Heart right ventricle (tissue), 16 donors: ENCODE measurements around the gene ATG4B. TPM values are rescaled to one million over a fixed set of nuclear protein-coding genes. Genes with fewer than 3 reads are reported as not detected.
"Not testable (repeated sequence)": the region's sequence is repeated elsewhere in the genome, so short reads cannot be mapped to it uniquely, and the experiment has no call there.

Source experiments
- ATAC-seq, 8 donors: fragments of 200-7000 bp; cut with Tn5 transposase; one replicate each; pipeline ENCODE4 v1.9.1; 2020; ENCODE audit warnings: mild to moderate bottlenecking in 8 of 8, moderate library complexity in 8 of 8, moderate number of reproducible peaks in 1 of 8
- DNase-seq, 2 donors: peaks; one replicate each; pipeline ENCODE4 v3.0.0-alpha.2; 2020
- H3K27ac ChIP-seq, 10 donors: fragments of 200-600 bp; sonication (generic) in 2 of 10; one replicate each; pipeline versions ENCODE4 v1.5.0 to v1.8.0; 2020 to 2022; ENCODE audit warnings: mild to moderate bottlenecking in 3 of 10
- H3K27me3 ChIP-seq, 7 donors: fragments of 200-600 bp; one replicate each; pipeline ENCODE4 v1.8.0; 2021 to 2022; ENCODE audit warnings: mild to moderate bottlenecking in 2 of 7
- H3K36me3 ChIP-seq, 9 donors: fragments of 200-600 bp; sonication (generic) in 1 of 9; one replicate each; pipeline versions ENCODE4 v1.5.0 to v1.8.0; 2020 to 2022; ENCODE audit warnings: mild to moderate bottlenecking in 2 of 9
- H3K4me1 ChIP-seq, 9 donors: fragments of 200-600 bp; sonication (generic) in 1 of 9; one replicate each; pipeline versions ENCODE4 v1.5.0 to v1.8.0; 2020 to 2022; ENCODE audit warnings: mild to moderate bottlenecking in 4 of 9
- H3K4me3 ChIP-seq, 10 donors: fragments of 200-600 bp; sonication (generic) in 2 of 10; one replicate each; pipeline versions ENCODE4 v1.5.0 to v1.8.0; 2020 to 2022; ENCODE audit warnings: mild to moderate bottlenecking in 7 of 10, moderate library complexity in 2 of 10
- H3K9me3 ChIP-seq, 11 donors: fragments of 200-600 bp in 10 of 11; sonication (generic) in 2 of 11; one replicate each; pipeline versions ENCODE4 v1.5.0 to v1.8.0; 2013 to 2022; ENCODE audit warnings: mild to moderate bottlenecking in 2 of 11, control low read depth in 1 of 11, moderate library complexity in 1 of 11
- WGBS, 2 donors: extraction: QIAGEN DNeasy Blood & Tissue Kit; methylation state at CpG; one replicate each; pipeline ENCODE4 v1.1.7; 2013; ENCODE audit warnings: inconsistent platforms in 1 of 2; 5-methylcytosine and 5-hydroxymethylcytosine counted together
- intact Hi-C, 10 donors: fragments of 100-400 bp; cut with DNase I; formaldehyde crosslinking; loops; one replicate each; pipeline versions ENCODE4 v1.11.1 to v1.14.2; 2022
- long read RNA-seq, 3 donors: library from polyadenylated mRNA; unstranded; transcript quantifications; one replicate each; pipeline ENCODE4 v2.0.0, GENCODE V29; 2020 to 2021
- polyA plus RNA-seq, 2 donors: library from polyadenylated mRNA; stranded (reverse); fragments of 200-250 nt; gene quantifications; one replicate each; pipeline ENCODE4 v1.2.3, GENCODE V29; 2013
- total RNA-seq, 10 donors: library from RNA; stranded (reverse); fragmentation: NEBNext Ultra II Directional in 3 of 10; extraction: Animal tissue kit (Norgen Biotek cat#: 25700) in 3 of 10; gene quantifications; one replicate each; pipeline versions ENCODE4 v1.2.1 to v1.2.4, GENCODE V29; 2021 to 2023
- TF ChIP-seq, protein P1 (sequence below), 9 donors: fragments of 200-600 bp; sonication (generic) in 2 of 9; IDR thresholded peaks; one replicate each; pipeline versions ENCODE4 v1.5.0 to v1.8.0; 2021 to 2022; ENCODE audit warnings: antibody characterized with exemption in 9 of 9, mild to moderate bottlenecking in 5 of 9, moderate library complexity in 1 of 9
- donor health status: Arrhythmogenic right ventricular cardiomyopathy.
- donor health status: ischemic (EF 13 %, LVEDD 7.1; RV severe dilation, severe dysfunction).
- donor health status: healthy with polysubstance abuse.
- donor health status: DM: no; HTN: yes; CAD: no.
- donor health status: DM: no; HTN: no; CAD: no.
- donor health status: ischemic (EF 25% LVEDD 6.9; RV normal size, moderate dysfunction).
- donor health status: ischemic (EF 25% LVEDD 5.7; RV mildly dilated, moderate dysfunction).
- donor health status: healthy.
- donor health status: DM: yes; HTN: yes; CAD: no.
- donor health status: Ischemic cardiomyopathy.
- donor health status: ischemic (EF 35%, LVEDD 5.7; RV mildly dilated, moderate dysfunction).
- donor health status: nonischemic (EF 11% LVEDD 7.7; RV severe dilation, severe dysfunction).
- donor health status: DM: yes; HTN: yes; CAD: no.
- donor health status: PGD.
- donor health status: ischemic (EF 29% LVEDD 5.4; RV normal size, mild dysfunction).
- donor health status: nonischemic (EF 23%, LVEDD 6.1; RV moderate dilation, normal function).

The ATG4B gene
- 10 to 100 TPM; 34.7 to 52.1 (median 41.2) TPM for total RNA-seq
- polyA plus RNA-seq: 10 to 100 TPM; 51.1 to 55.7 TPM
- long read RNA-seq, donor 1, transcript ATG4B-205 (13 exons, 2,878 nt): major isoform, 29 of 74 reads
- long read RNA-seq, donor 1, partial matches to known transcripts: 34 of 74 reads
- long read RNA-seq, donor 1, other reads (novel, unspliced or antisense): 9 of 74 reads
- long read RNA-seq, donor 2, transcript ATG4B-205 (13 exons, 2,878 nt): major isoform, 31 of 68 reads
- long read RNA-seq, donor 2, partial matches to known transcripts: 30 of 68 reads
- long read RNA-seq, donor 2, other reads (novel, unspliced or antisense): 4 of 68 reads
- long read RNA-seq, donor 3, transcript ATG4B-205 (13 exons, 2,878 nt): major isoform, 62 of 103 reads
- long read RNA-seq, donor 3, partial matches to known transcripts: 21 of 103 reads
- long read RNA-seq, donor 3, other reads (novel, unspliced or antisense): 18 of 103 reads

DNA sequence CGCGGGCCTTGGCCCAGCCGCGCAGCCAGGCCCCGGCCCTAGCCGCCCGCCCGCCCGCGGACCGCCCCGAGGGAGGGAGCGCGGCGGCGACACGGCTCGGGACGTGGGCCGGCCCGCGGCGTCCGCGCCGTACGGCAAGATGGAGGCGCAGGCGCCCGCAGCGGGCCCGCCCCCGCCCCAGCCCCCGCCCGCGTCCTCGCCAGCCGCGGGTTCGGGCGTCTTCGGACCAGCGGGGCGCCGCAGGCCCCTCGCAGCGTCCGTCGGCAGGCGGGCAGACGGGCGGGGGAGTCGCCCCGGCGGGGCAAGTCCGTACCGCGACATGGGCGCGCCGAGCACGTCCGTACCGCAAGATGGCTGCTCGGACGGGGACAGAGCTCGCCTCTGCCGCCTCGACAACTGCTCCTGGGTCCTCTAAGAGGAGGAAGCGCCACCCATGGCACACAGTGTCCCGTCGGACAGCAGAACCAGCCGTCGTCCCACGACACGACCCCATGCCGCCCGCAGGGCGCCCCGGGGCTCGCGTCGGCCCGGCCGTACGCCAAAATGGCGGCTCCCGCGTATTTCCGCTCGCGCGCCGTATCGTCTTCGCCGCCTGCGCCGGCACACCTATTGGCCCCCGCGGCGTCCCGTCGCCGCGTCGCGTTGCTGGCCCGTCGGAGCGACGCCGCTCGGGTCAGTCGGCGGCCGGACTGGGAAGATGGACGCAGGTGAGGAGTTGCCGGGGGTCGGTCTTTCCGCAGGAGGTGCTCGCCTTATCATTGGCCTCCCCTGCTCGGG lies at the start of gene ATG4B, which contains the start of gene THAP4:
Gene ATG4B (plus strand): TSS at position 676 of the 777 bp plus-strand sequence. CDS start 22 bp downstream, at position 698.
Gene THAP4 (minus strand): TSS at position 141 of the 777 bp plus-strand sequence. CDS start 141 bp downstream, outside the sequence.
- ATAC-seq: peak; percentile 89 to 95 (median 90)
- intact Hi-C loops: loop anchor here in 2 of 10 donors (5.0 kb wide), 2 partner anchors 50 to 130 kb away; partner anchors contain the start of genes DTYMK (in 1 of the 2) and STK25 (in 1 of the 2)
- Histone ChIP-seq H3K4me3 (peak within 1 kb of the TSS; percentile 34 to 97 (median 86)), H3K36me3 (peaks cover 0 to 37% (median 15%) of the 10 kb centered on the region in 9 donors), H3K27me3 (no peaks in the 10 kb centered on the region), H3K9me3 (peaks cover 0 to 8% (median 0%) of the 10 kb centered on the region in 11 donors), H3K4me1 (peaks cover 17 to 66% (median 48%) of the 10 kb centered on the region in 9 donors), H3K27ac (peak within 1 kb of the TSS; percentile 91 to 100 (median 99))
- 0% methylated on average over 93 to 123 of the region's 123 CpGs for WGBS, 2 donors
- TF ChIP-seq, protein P1, sequence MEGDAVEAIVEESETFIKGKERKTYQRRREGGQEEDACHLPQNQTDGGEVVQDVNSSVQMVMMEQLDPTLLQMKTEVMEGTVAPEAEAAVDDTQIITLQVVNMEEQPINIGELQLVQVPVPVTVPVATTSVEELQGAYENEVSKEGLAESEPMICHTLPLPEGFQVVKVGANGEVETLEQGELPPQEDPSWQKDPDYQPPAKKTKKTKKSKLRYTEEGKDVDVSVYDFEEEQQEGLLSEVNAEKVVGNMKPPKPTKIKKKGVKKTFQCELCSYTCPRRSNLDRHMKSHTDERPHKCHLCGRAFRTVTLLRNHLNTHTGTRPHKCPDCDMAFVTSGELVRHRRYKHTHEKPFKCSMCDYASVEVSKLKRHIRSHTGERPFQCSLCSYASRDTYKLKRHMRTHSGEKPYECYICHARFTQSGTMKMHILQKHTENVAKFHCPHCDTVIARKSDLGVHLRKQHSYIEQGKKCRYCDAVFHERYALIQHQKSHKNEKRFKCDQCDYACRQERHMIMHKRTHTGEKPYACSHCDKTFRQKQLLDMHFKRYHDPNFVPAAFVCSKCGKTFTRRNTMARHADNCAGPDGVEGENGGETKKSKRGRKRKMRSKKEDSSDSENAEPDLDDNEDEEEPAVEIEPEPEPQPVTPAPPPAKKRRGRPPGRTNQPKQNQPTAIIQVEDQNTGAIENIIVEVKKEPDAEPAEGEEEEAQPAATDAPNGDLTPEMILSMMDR (IDR thresholded peaks at IDR 0.05): no peak
- peak; percentile 85 to 88 for DNase-seq

DNA sequence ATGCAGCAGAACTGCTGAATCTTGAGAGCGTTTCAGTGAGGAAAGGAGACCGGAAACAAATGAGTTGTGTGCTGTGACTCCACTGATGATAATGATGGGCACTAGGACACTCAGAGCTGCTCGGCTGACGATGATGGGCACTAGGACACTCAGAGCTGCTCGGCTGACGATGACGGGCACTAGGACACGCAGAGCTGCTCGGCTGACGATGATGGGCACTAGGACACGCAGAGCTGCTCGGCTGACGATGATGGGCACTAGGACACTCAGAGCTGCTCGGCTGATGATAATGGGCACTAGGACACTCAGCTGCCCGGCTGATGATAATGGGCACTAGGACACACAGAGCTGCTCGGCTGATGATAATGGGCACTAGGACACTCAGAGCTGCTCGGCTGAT lies 47.6 kb upstream of the ATG4B start:
- H3K27ac ChIP-seq, DNase-seq, H3K4me3 ChIP-seq, intact Hi-C loops, H3K4me1 ChIP-seq, H3K27me3 ChIP-seq: not testable (repeated sequence)
- peaks cover 0 to 78% (median 24%) of the 10 kb centered on the region in 9 donors for H3K36me3 ChIP-seq
- H3K9me3 ChIP-seq: peaks cover 0 to 41% (median 26%) of the 10 kb centered on the region in 11 donors
- WGBS, 2 donors: 72 to 80% methylated on average over 17 of the region's 17 CpGs
- ATAC-seq: peak in 1 of 8 donors; percentile 65

DNA sequence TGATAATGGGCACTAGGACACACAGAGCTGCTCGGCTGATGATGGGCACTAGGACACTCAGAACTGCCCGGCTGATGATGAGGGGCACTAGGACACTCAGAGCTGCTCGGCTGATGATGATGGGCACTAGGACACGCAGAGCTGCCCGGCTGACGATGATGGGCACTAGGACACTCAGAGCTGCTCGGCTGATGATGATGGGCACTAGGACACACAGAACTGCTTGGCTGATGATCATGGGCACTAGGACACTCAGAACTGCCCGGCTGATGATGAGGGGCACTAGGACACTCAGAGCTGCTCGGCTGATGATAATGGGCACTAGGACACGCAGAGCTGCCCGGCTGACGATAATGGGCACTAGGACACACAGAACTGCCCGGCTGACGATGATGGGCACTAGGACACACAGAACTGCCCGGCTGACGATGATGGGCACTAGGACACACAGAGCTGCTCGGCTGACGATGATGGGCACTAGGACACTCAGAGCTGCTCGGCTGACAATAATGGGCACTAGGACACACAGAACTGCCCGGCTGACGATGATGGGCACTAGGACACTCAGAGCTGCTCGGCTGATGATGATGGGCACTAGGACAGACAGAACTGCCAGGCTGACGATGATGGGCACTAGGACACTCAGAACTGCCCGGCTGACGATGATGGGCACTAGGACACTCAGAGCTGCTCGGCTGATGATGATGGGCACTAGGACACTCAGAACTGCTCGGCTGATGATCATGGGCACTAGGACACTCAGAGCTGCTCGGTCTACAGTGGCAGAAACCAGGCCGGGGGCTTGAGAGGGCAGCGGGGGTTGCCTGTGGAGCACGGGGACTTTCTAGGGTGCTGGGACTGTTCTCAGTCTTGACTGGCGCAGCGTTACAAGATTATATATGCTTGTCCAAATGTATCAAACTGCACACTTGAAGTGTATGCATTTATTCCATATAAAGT lies 46.7 kb upstream of the ATG4B start:
- H3K27me3 ChIP-seq, DNase-seq, H3K4me3 ChIP-seq, H3K4me1 ChIP-seq, ATAC-seq, H3K27ac ChIP-seq, intact Hi-C loops: not testable (repeated sequence)
- WGBS, 2 donors: 87 to 89% methylated on average over 33 of the region's 33 CpGs
- Histone ChIP-seq H3K36me3 (peaks cover 0 to 78% (median 20%) of the 10 kb centered on the region in 9 donors), H3K9me3 (peaks cover 0 to 34% (median 23%) of the 10 kb centered on the region in 11 donors)

DNA sequence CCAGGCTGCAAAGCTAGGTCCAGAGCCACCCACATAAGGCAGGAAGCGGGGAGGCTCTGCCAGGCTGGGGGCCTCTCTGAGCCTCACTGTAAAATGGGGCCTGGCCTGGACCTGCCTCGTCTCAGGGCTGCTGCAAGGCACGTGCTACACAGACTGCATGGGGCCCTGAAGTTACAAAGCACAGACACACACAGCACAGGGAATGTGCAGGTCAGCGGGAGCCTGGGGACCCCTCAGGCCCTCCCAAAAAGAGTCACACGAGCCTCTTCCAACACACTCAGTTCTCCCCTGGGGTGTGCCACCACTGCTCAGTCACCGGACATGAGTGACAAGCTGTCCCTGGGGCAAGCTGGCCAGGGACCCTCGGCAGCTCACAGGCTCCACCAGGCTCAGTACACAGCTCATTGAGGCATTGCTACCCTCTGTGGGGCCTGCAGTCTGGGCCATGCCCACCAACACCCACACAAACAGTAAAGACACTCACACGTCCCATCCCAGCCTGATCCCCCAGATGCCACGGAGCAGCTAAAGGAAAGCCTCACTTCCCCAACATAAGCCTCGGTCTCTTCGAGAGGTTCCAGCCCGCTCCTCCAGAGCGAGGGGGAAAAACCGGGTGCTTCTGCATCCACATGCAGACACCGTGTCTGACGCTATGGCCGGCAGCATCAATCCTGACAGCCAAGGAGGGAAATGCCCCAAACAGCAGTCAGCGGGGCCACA lies 45.2 kb upstream of the ATG4B start:
- Histone ChIP-seq H3K27ac (no peak overlapping the region), H3K36me3 (peaks cover 0 to 77% (median 17%) of the 10 kb centered on the region in 9 donors), H3K9me3 (peaks cover 0 to 19% (median 8%) of the 10 kb centered on the region in 11 donors), H3K4me1 (no peaks in the 10 kb centered on the region), H3K4me3 (no peak overlapping the region), H3K27me3 (no peaks in the 10 kb centered on the region)
- TF ChIP-seq, protein P1 (IDR thresholded peaks at IDR 0.05): no peak
- WGBS, 2 donors: 90 to 94% methylated on average over 18 of the region's 18 CpGs
- ATAC-seq: peak in 2 of 8 donors; percentile 34 to 43
- intact Hi-C loops: no loop called here
- DNase-seq: no peak
